IPS-15b (cell line): ENCODE measurements around the gene GHRH.

Experiments used
- H3K27me3 ChIP-seq: one replicate; pipeline ENCODE4 v1.6.1; 2013; ENCODE audit warnings: low read length; ENCODE audit not compliant: control insufficient read depth, insufficient read depth
- H3K36me3 ChIP-seq: one replicate; pipeline ENCODE4 v1.6.1; 2013; ENCODE audit warnings: low read length; ENCODE audit not compliant: control insufficient read depth, insufficient read depth
- H3K4me1 ChIP-seq: one replicate; pipeline ENCODE4 v1.6.1; 2013; ENCODE audit warnings: mild to moderate bottlenecking, low read length; ENCODE audit not compliant: control insufficient read depth, insufficient read depth
- H3K4me3 ChIP-seq: one replicate; pipeline ENCODE4 v1.5.1; 2013; ENCODE audit warnings: low read depth, low read length
- H3K9ac ChIP-seq: one replicate; pipeline ENCODE4 v1.6.1; 2013; ENCODE audit warnings: low read depth, mild to moderate bottlenecking, low read length
- H3K9me3 ChIP-seq: one replicate; pipeline ENCODE4 v1.6.1; 2013; ENCODE audit warnings: mild to moderate bottlenecking, low read length; ENCODE audit not compliant: control insufficient read depth, insufficient read depth

Gene GHRH

GRCh38 chr20:37271421-37271768, 9.8 kb upstream of the GHRH start:
- no peak overlapping the region for H3K9ac ChIP-seq
- no peaks in the 10 kb centered on the region for H3K9me3 ChIP-seq
- peaks cover 5% of the 10 kb centered on the region for H3K4me1 ChIP-seq

GRCh38 chr20:37270576-37271420, 9.2 kb upstream of the GHRH start:
- H3K9ac ChIP-seq: no peak overlapping the region
- H3K27me3 ChIP-seq: no peaks in the 10 kb centered on the region
- H3K4me3 ChIP-seq: no peak overlapping the region
- H3K36me3 ChIP-seq: no peaks in the 10 kb centered on the region
- H3K4me1 ChIP-seq: peaks cover 5% of the 10 kb centered on the region
- H3K9me3 ChIP-seq: no peaks in the 10 kb centered on the region

More at GRCh38 chr20:37271421-37271768, 9.8 kb upstream of the GHRH start:
- no peaks in the 10 kb centered on the region for H3K36me3 ChIP-seq
- no peak overlapping the region for H3K4me3 ChIP-seq
- no peaks in the 10 kb centered on the region for H3K27me3 ChIP-seq

GRCh38 chr20:37267667-37268313, 6.2 kb upstream of the GHRH start:
- H3K4me1 ChIP-seq: peaks cover 5% of the 10 kb centered on the region
- H3K36me3 ChIP-seq: no peaks in the 10 kb centered on the region
- no peak overlapping the region for H3K4me3 ChIP-seq
- no peaks in the 10 kb centered on the region for H3K27me3 ChIP-seq
- H3K9me3 ChIP-seq: no peaks in the 10 kb centered on the region
- H3K9ac ChIP-seq: peak overlapping the region; percentile 70

GRCh38 chr20:37266940-37267666, 5.5 kb upstream of the GHRH start:
- no peak overlapping the region for H3K4me3 ChIP-seq
- H3K36me3 ChIP-seq: no peaks in the 10 kb centered on the region

GRCh38 chr20:37265152-37265551, 3.5 kb upstream of the GHRH start:
- peaks cover 5% of the 10 kb centered on the region for H3K4me1 ChIP-seq
- no peaks in the 10 kb centered on the region for H3K27me3 ChIP-seq
- no peaks in the 10 kb centered on the region for H3K9me3 ChIP-seq
- no peak overlapping the region for H3K4me3 ChIP-seq
- H3K36me3 ChIP-seq: no peaks in the 10 kb centered on the region
- H3K9ac ChIP-seq: no peak overlapping the region

More at GRCh38 chr20:37266940-37267666, 5.5 kb upstream of the GHRH start:
- H3K4me1 ChIP-seq: peaks cover 5% of the 10 kb centered on the region
- H3K27me3 ChIP-seq: no peaks in the 10 kb centered on the region
- no peak overlapping the region for H3K9ac ChIP-seq
- H3K9me3 ChIP-seq: no peaks in the 10 kb centered on the region

- Histone ChIP-seq H3K9me3 (no peaks in the 10 kb centered on the region), H3K27me3 (no peaks in the 10 kb centered on the region), H3K9ac (no peak overlapping the region), H3K4me3 (no peak overlapping the region), H3K36me3 (no peaks in the 10 kb centered on the region), H3K4me1 (peaks cover 7% of the 10 kb centered on the region)
Observed at GRCh38 chr20:37263686-37264085, 2.1 kb upstream of the GHRH start.

GRCh38 chr20:37262505-37262904, 891 bp upstream of the GHRH start:
- Histone ChIP-seq H3K36me3 (no peaks in the 10 kb centered on the region), H3K27me3 (no peaks in the 10 kb centered on the region), H3K4me1 (peaks cover 5% of the 10 kb centered on the region), H3K9me3 (no peaks in the 10 kb centered on the region), H3K9ac (no peak overlapping the region), H3K4me3 (no peak overlapping the region)

- Histone ChIP-seq H3K4me1 (peaks cover 5% of the 10 kb centered on the region), H3K9me3 (no peaks in the 10 kb centered on the region), H3K27me3 (no peaks in the 10 kb centered on the region), H3K36me3 (no peaks in the 10 kb centered on the region), H3K9ac (no peak overlapping the region), H3K4me3 (no peak overlapping the region)
Observed at GRCh38 chr20:37260923-37261322, 691 bp downstream of the GHRH start.

- no peak overlapping the region for H3K9ac ChIP-seq
- H3K36me3 ChIP-seq: no peaks in the 10 kb centered on the region
- no peak overlapping the region for H3K4me3 ChIP-seq
- H3K27me3 ChIP-seq: no peaks in the 10 kb centered on the region
- no peaks in the 10 kb centered on the region for H3K9me3 ChIP-seq
- H3K4me1 ChIP-seq: peaks cover 5% of the 10 kb centered on the region
Observed at GRCh38 chr20:37259865-37260264, 1.7 kb downstream of the GHRH start.

GRCh38 chr20:37259031-37259430, 2.6 kb downstream of the GHRH start:
- Histone ChIP-seq H3K27me3 (no peaks in the 10 kb centered on the region), H3K4me1 (peaks cover 5% of the 10 kb centered on the region), H3K4me3 (no peak overlapping the region), H3K36me3 (no peaks in the 10 kb centered on the region), H3K9ac (no peak overlapping the region), H3K9me3 (no peaks in the 10 kb centered on the region)

- Histone ChIP-seq H3K9me3 (no peaks in the 10 kb centered on the region), H3K4me3 (no peak overlapping the region), H3K36me3 (no peaks in the 10 kb centered on the region), H3K9ac (no peak overlapping the region), H3K4me1 (peaks cover 5% of the 10 kb centered on the region), H3K27me3 (no peaks in the 10 kb centered on the region)
Observed at GRCh38 chr20:37257988-37258387, 3.6 kb downstream of the GHRH start.
